HG03095 (cell line): ENCODE results near the gene CFAP74.
A peak's percentile ranks its signal among the peaks of the same experiment; 100 is the strongest.

Source experiments
- ATAC-seq: cut with Tn5 transposase; IDR thresholded peaks from one replicate; pipeline ENCODE4 v1.9.1; 2021; ENCODE audit warnings: moderate library complexity; ENCODE audit not compliant: unreplicated experiment

Gene CFAP74

GRCh38 chr1:1901641-1902294 is 101.8 kb downstream of the CFAP74 start:
- no peak for ATAC-seq

- ATAC-seq: no peak
These were observed 102.5 kb downstream of the CFAP74 start for GRCh38 chr1:1900883-1901640.

GRCh38 chr1:1899967-1900327 is 103.6 kb downstream of the CFAP74 start:
- ATAC-seq: no peak

GRCh38 chr1:1899266-1899966 is 104.2 kb downstream of the CFAP74 start:
- no peak for ATAC-seq

- no peak for ATAC-seq
These were observed 105.2 kb downstream of the CFAP74 start for GRCh38 chr1:1898246-1898933.

GRCh38 chr1:1895456-1896336 is 107.9 kb downstream of the CFAP74 start:
- ATAC-seq: no peak

GRCh38 chr1:1895060-1895418 is 108.5 kb downstream of the CFAP74 start:
- ATAC-seq: no peak

- no peak for ATAC-seq
These were observed 109.1 kb downstream of the CFAP74 start for GRCh38 chr1:1894354-1895059.

- ATAC-seq: no peak
These were observed 109.6 kb downstream of the CFAP74 start for GRCh38 chr1:1893997-1894353.

- ATAC-seq: no peak
These were observed 110.1 kb downstream of the CFAP74 start for GRCh38 chr1:1893291-1893985.

- ATAC-seq: no peak
These were observed 110.8 kb downstream of the CFAP74 start for GRCh38 chr1:1892763-1893120.

GRCh38 chr1:1892079-1892762 is 111.4 kb downstream of the CFAP74 start:
- no peak for ATAC-seq

GRCh38 chr1:1891349-1892078 is 112.1 kb downstream of the CFAP74 start:
- ATAC-seq: no peak

- peak; percentile 62 for ATAC-seq
These were observed 112.9 kb downstream of the CFAP74 start, which contains the start of gene GNB1 for GRCh38 chr1:1890506-1891348. TSS of gene GNB1 (minus strand) at chr1:1891087. CDS start at chr1:1825453, 65,634 bp downstream.

GRCh38 chr1:1889847-1890505 is 113.6 kb downstream of the CFAP74 start:
- ATAC-seq: peak; percentile 31

GRCh38 chr1:1889090-1889750 is 114.4 kb downstream of the CFAP74 start:
- no peak for ATAC-seq
